ENCODE results near the gene ACSL6. TPM values are rescaled to one million over a fixed set of nuclear protein-coding genes. Genes with fewer than 3 reads are reported as not detected.
A peak's percentile ranks its signal among the peaks of the same experiment; 100 is the strongest.

The ACSL6 gene
- total RNA-seq, 1 donor from 2014 or later: 0.20 TPM

GRCh38 chr5:132024117-132024435 lies 12.6 kb upstream of the ACSL6 start:
- no peaks in the 10 kb centered on the region for H3K36me3 Mint-ChIP-seq (ENCODE audit: low read depth)
- intact Hi-C loops (cut with micrococcal nuclease): no loop called here

GRCh38 chr5:132023258-132024116 lies 12.0 kb upstream of the ACSL6 start:
- no peak for DNase-seq
- CTCF ChIA-PET: no interaction called here
- Mint-ChIP-seq H3K4me1 (peaks cover 15% of the 10 kb centered on the region), H3K27me3 (peaks cover 15% of the 10 kb centered on the region), H3K27ac (no peak overlapping the region), H3K9me3 (no peaks in the 10 kb centered on the region), H3K36me3 (ENCODE audit: low read depth) (no peaks in the 10 kb centered on the region), H3K4me3 (no peak overlapping the region)
- intact Hi-C loops (cut with micrococcal nuclease): no loop called here
- ATAC-seq (ENCODE audit: low read depth): no peak
- POLR2A ChIA-PET: no interaction called here
- TF ChIP-seq CTCF (IDR thresholded peaks at IDR 0.05): no peak

More at GRCh38 chr5:132024117-132024435, 12.6 kb upstream of the ACSL6 start:
- Mint-ChIP-seq H3K4me1 (peaks cover 15% of the 10 kb centered on the region), H3K27me3 (peaks cover 11% of the 10 kb centered on the region), H3K9me3 (no peaks in the 10 kb centered on the region), H3K27ac (no peak overlapping the region), H3K4me3 (no peak overlapping the region)
- POLR2A ChIA-PET: no interaction called here
- CTCF ChIA-PET: no interaction called here
- no peak for TF ChIP-seq CTCF (IDR thresholded peaks at IDR 0.05)
- DNase-seq: no peak
- ATAC-seq (ENCODE audit: low read depth): no peak

DNA sequence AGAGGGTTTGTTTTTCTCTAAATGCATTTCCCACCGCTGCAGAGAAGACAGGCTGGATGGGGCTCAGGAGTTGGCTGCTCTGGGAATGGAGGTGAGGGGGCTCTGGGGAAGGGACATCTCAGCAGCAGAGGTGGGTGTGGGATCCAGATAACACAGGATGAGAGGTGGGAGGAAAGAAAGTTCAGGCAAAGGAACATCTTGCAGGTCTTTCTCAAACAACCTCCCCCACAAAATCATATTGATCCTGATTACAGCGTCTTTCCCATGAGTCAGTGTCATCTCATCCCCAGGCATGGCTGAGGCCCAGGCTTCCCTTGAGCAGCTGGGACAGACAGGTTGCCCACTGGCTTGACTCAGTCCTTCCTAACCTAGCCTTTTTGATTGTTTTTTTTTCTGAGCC lies 11.3 kb upstream of the ACSL6 start:
- ChIA-PET POLR2A (no interaction called here), CTCF (no interaction called here)
- intact Hi-C loops (cut with micrococcal nuclease): no loop called here
- no peaks in the 10 kb centered on the region for H3K9me3 Mint-ChIP-seq
- no peak for DNase-seq
- TF ChIP-seq CTCF (IDR thresholded peaks at IDR 0.05): no peak
- H3K27ac Mint-ChIP-seq: no peak overlapping the region
- no peak for ATAC-seq (ENCODE audit: low read depth)
- H3K27me3 Mint-ChIP-seq: peaks cover 17% of the 10 kb centered on the region
- no peaks in the 10 kb centered on the region for H3K36me3 Mint-ChIP-seq (ENCODE audit: low read depth)
- H3K4me1 Mint-ChIP-seq: peaks cover 19% of the 10 kb centered on the region
- H3K4me3 Mint-ChIP-seq: no peak overlapping the region

GRCh38 chr5:132021654-132022053 lies 10.2 kb upstream of the ACSL6 start:
- Mint-ChIP-seq H3K4me1 (peaks cover 21% of the 10 kb centered on the region), H3K27ac (no peak overlapping the region), H3K9me3 (no peaks in the 10 kb centered on the region), H3K27me3 (peaks cover 21% of the 10 kb centered on the region), H3K4me3 (no peak overlapping the region), H3K36me3 (ENCODE audit: low read depth) (no peaks in the 10 kb centered on the region)
- intact Hi-C loops (cut with micrococcal nuclease): no loop called here
- CTCF ChIA-PET: no interaction called here
- ATAC-seq (ENCODE audit: low read depth) (no peak), DNase-seq (no peak)
- POLR2A ChIA-PET: no interaction called here
- no peak for TF ChIP-seq CTCF (IDR thresholded peaks at IDR 0.05)

- CTCF ChIA-PET: interaction anchor here (1.6 kb wide), 1 partner anchor 431 kb away, joined by 4 read pairs; no protein-coding TSS in a partner anchor
- peak; percentile 20 for ATAC-seq (ENCODE audit: low read depth)
- Mint-ChIP-seq H3K9me3 (no peaks in the 10 kb centered on the region), H3K4me3 (no peak overlapping the region), H3K36me3 (ENCODE audit: low read depth) (no peaks in the 10 kb centered on the region), H3K27me3 (peaks cover 29% of the 10 kb centered on the region), H3K4me1 (peaks cover 21% of the 10 kb centered on the region), H3K27ac (peak overlapping the region; percentile 10)
- intact Hi-C loops (cut with micrococcal nuclease): no loop called here
- no peak for DNase-seq
- POLR2A ChIA-PET: no interaction called here
- TF ChIP-seq CTCF (IDR thresholded peaks at IDR 0.05): no peak
These were observed 9.3 kb upstream of the ACSL6 start for GRCh38 chr5:132020568-132021339.
